ENCODE measurements around the gene ZNF583.

ZNF583 gene

DNA sequence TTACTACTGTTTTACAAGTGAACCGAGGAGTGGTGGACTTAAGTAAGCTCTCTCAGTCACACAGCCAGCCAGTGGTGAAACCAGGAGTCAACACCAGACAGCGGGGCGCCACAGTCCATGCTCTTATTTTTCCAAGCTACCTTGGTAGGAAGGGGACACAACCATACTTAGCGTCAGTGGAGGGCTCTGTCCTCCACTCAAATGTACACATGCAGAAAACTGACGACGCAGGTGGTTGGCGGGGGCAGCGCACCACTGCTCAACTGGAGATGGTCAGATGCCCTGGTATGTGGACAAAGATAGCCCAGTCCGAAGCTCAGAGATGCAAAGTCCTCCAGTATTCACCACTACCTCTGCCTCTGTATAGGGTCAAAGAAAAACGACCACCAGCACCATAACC is 72.0 kb downstream of the ZNF583 start:
- Histone ChIP-seq H3K36me3 (replicated peaks) (no peaks in the 10 kb centered on the region), H3K27me3 (replicated peaks) (no peaks in the 10 kb centered on the region), H3K4me3 (ENCODE audit: low read depth, low read length) (peak overlapping the region; percentile 75), H3K27ac (no peak overlapping the region)
- DNase-seq = no peak
- in situ Hi-C loops (cut with HindIII; ENCODE audit: low pct_ligation_motif_present, low sequenced_read_pairs) = no loop called here
- TF ChIP-seq, protein P1, sequence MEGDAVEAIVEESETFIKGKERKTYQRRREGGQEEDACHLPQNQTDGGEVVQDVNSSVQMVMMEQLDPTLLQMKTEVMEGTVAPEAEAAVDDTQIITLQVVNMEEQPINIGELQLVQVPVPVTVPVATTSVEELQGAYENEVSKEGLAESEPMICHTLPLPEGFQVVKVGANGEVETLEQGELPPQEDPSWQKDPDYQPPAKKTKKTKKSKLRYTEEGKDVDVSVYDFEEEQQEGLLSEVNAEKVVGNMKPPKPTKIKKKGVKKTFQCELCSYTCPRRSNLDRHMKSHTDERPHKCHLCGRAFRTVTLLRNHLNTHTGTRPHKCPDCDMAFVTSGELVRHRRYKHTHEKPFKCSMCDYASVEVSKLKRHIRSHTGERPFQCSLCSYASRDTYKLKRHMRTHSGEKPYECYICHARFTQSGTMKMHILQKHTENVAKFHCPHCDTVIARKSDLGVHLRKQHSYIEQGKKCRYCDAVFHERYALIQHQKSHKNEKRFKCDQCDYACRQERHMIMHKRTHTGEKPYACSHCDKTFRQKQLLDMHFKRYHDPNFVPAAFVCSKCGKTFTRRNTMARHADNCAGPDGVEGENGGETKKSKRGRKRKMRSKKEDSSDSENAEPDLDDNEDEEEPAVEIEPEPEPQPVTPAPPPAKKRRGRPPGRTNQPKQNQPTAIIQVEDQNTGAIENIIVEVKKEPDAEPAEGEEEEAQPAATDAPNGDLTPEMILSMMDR (IDR thresholded peaks at IDR 0.05; ENCODE audit: low read depth, low read length, missing control alignments) = no peak

All from brain microvascular endothelial cell (primary cell).